ENCODE measurements around the gene LGR5. TPM values are rescaled to one million over a fixed set of nuclear protein-coding genes. Genes with fewer than 3 reads are reported as not detected.

LGR5 gene
- total RNA-seq, 1 experiment from 2014 or later = 4.5 TPM

GRCh38 chr12:71627438-71628002, 187.9 kb downstream of the LGR5 start:
- peak; percentile 22 for DNase-seq (ENCODE audit: low spot score)
- Histone ChIP-seq H3K27me3 (replicated peaks; ENCODE audit: insufficient read depth, low read depth, low read length, poor library complexity) (no peaks in the 10 kb centered on the region), H3K4me1 (ENCODE audit: insufficient read depth, low read length, poor library complexity, severe bottlenecking) (peaks cover 21% of the 10 kb centered on the region), H3K9me3 (ENCODE audit: low read depth, low read length, poor library complexity, severe bottlenecking) (no peaks in the 10 kb centered on the region), H3K27ac (ENCODE audit: low read depth, low read length, poor library complexity, severe bottlenecking) (peak overlapping the region; percentile 26), H3K4me3 (ENCODE audit: low read depth, low read length, poor library complexity, severe bottlenecking) (no peak overlapping the region), H3K36me3 (ENCODE audit: insufficient read depth, low read length, poor library complexity, severe bottlenecking) (peaks cover 96% of the 10 kb centered on the region)
- ChIA-PET CTCF (interaction anchor here (0.9 kb wide), 1 partner anchor 9 kb away, joined by 4 read pairs; no protein-coding TSS in a partner anchor), POLR2A (ENCODE audit: low non-redundant PET) (no interaction called here)
- no peak for TF ChIP-seq EZH2 (IDR thresholded peaks at IDR 0.05; ENCODE audit: borderline replicate concordance, low read depth, low read length, poor library complexity, severe bottlenecking)
- TF ChIP-seq CTCF (conservative IDR thresholded peaks at IDR 0.05; ENCODE audit: low read depth, low read length) = no peak
- intact Hi-C loops (cut with micrococcal nuclease; ENCODE audit: unreplicated experiment) = no loop called here
- no TSS peak for BruUV-seq (replicated peaks)

Other genes with a start within 250 kb of the LGR5 start
- gene ZFC3H1, start 224.1 kb downstream of the LGR5 start, total RNA-seq (2021) = 48.7 and 55.9 TPM in 2 replicates
- gene THAP2, start 224.5 kb downstream of the LGR5 start, total RNA-seq (2021) = 7.7 TPM in 2 replicates
- gene TMEM19, start 246.3 kb downstream of the LGR5 start, total RNA-seq (2021) = 52.6 and 56.3 TPM in 2 replicates

Measured in A673 (cell line).